ENCODE measurements around the gene PDZRN4.

GRCh38 chr12:41302979-41303403 is 114.9 kb downstream of the PDZRN4 start:
- TF ChIP-seq CTCF (IDR thresholded peaks at IDR 0.05) (no peak), POLR2A (IDR thresholded peaks at IDR 0.05) (no peak)
